HEK293 (cell line): Measurements from ENCODE around the gene RTP3.

Experiments used
- CTCF ChIA-PET: fragments of 350-600 bp; formaldehyde crosslinking; extraction: SDS; loops from one replicate; lab custom pipeline; 2021; ENCODE audit warnings: antibody characterized with exemption; lab: Yijun Ruan, JAX
- POLR2A ChIA-PET: fragments of 300-600 bp; formaldehyde crosslinking; extraction: SDS; loops from one replicate; lab custom pipeline; 2020; ENCODE audit warnings: antibody characterized with exemption, inconsistent platforms; lab: Yijun Ruan, JAX
- H3K27ac ChIP-seq: fragments of 200-500 bp; sonication (Bioruptor generic); 2 replicates; pipeline ENCODE4 v1.5.1; 2014; ENCODE audit warnings: low read depth, low read length, control low read depth, inconsistent platforms; ENCODE audit errors: extremely low read depth
- H3K36me3 ChIP-seq, 2 experiments: fragments of 200-500 bp in 1 of 2; sonication (Bioruptor generic) in 1 of 2; 1 replicate in 1 of 2; 2 replicates in 1 of 2; pipeline ENCODE4 v1.5.1; 2014 to 2017; ENCODE audit warnings: inconsistent platforms in 2 of 2, low read length in 2 of 2; ENCODE audit not compliant: control insufficient read depth in 2 of 2, insufficient read depth in 1 of 2
- H3K4me1 ChIP-seq: fragments of 200-500 bp; sonication (Bioruptor generic); 2 replicates; pipeline ENCODE4 v1.5.1; 2014; ENCODE audit warnings: mild to moderate bottlenecking, low read length, inconsistent platforms; ENCODE audit not compliant: control insufficient read depth, insufficient read depth
- H3K4me3 ChIP-seq: 2 replicates; pipeline ENCODE4 v1.5.1; 2011; ENCODE audit warnings: low read depth, mild to moderate bottlenecking, control low read depth, low read length, moderate library complexity
- H3K9me3 ChIP-seq: fragments of 200-500 bp; sonication (Bioruptor generic); 2 replicates; pipeline ENCODE4 v1.5.1; 2014; ENCODE audit warnings: low read depth, low read length, inconsistent platforms; ENCODE audit not compliant: control insufficient read depth, insufficient read depth
- HOXC10 ChIP-seq: sonication (generic); formaldehyde crosslinking; IDR thresholded peaks from 2 replicates; pipeline ENCODE4 v1.8.1; 2023; ENCODE audit warnings: mild to moderate bottlenecking, missing genetic modification reagents
- HOXD13 ChIP-seq: sonication (generic); formaldehyde crosslinking; IDR thresholded peaks from 2 replicates; pipeline ENCODE4 v1.8.0; 2022; ENCODE audit warnings: missing genetic modification reagents, borderline replicate concordance
- KLF10 ChIP-seq: fragments of 450-650 bp; IDR thresholded peaks from 2 replicates; pipeline ENCODE4 v1.5.1; 2018; ENCODE audit warnings: missing biosample characterization, mild to moderate bottlenecking, missing genetic modification characterization
- PRDM1 ChIP-seq: fragments of 450-650 bp; formaldehyde crosslinking; IDR thresholded peaks from 2 replicates; pipeline ENCODE4; 2016; ENCODE audit warnings: missing biosample characterization, missing genetic modification characterization
- SP7 ChIP-seq: fragments of 450-650 bp; formaldehyde crosslinking; IDR thresholded peaks from 2 replicates; pipeline ENCODE4 v1.5.1; 2016; ENCODE audit warnings: missing biosample characterization, missing genetic modification characterization
- ZBTB17 ChIP-seq: fragments of 450-650 bp; formaldehyde crosslinking; IDR thresholded peaks from 2 replicates; pipeline ENCODE4 v1.5.1; 2016; ENCODE audit warnings: missing biosample characterization, missing genetic modification characterization
- ZIC2 ChIP-seq: fragments of 450-650 bp; formaldehyde crosslinking; IDR thresholded peaks from 2 replicates; pipeline ENCODE4 v1.5.1; 2016; ENCODE audit warnings: missing biosample characterization, missing genetic modification characterization
- ZNF112 ChIP-seq: fragments of 450-650 bp; formaldehyde crosslinking; IDR thresholded peaks from 2 replicates; pipeline ENCODE4 v1.5.0; 2017; ENCODE audit warnings: missing biosample characterization, missing genetic modification characterization
- ZNF138 ChIP-seq: fragments of 450-650 bp; formaldehyde crosslinking; IDR thresholded peaks from 2 replicates; pipeline ENCODE4 v1.5.1; 2016; ENCODE audit warnings: missing biosample characterization, missing genetic modification characterization, borderline replicate concordance
- ZNF2 ChIP-seq: fragments of 450-650 bp; formaldehyde crosslinking; IDR thresholded peaks from 2 replicates; pipeline ENCODE4 v1.5.1; 2016; ENCODE audit warnings: missing biosample characterization, missing genetic modification characterization
- ZNF510 ChIP-seq: fragments of 450-650 bp; formaldehyde crosslinking; IDR thresholded peaks from 2 replicates; pipeline ENCODE4 v1.5.1; 2018; ENCODE audit warnings: mild to moderate bottlenecking, missing genetic modification characterization, missing biosample characterization; ENCODE audit not compliant: insufficient replicate concordance
- ZSCAN16 ChIP-seq: fragments of 450-650 bp; formaldehyde crosslinking; IDR thresholded peaks from 2 replicates; pipeline ENCODE4 v1.5.1; 2016; ENCODE audit warnings: missing biosample characterization, missing genetic modification characterization
- ZSCAN30 ChIP-seq: fragments of 450-650 bp; IDR thresholded peaks from 2 replicates; pipeline ENCODE4 v1.5.1; 2018; ENCODE audit warnings: missing biosample characterization, mild to moderate bottlenecking, missing genetic modification characterization, moderate library complexity
- ZXDB ChIP-seq: fragments of 450-650 bp; formaldehyde crosslinking; IDR thresholded peaks from 2 replicates; pipeline ENCODE4 v1.5.1; 2016; ENCODE audit warnings: missing biosample characterization, missing genetic modification characterization
- TF ChIP-seq, protein P1 (sequence below): fragments of 450-650 bp; formaldehyde crosslinking; IDR thresholded peaks from 2 replicates; pipeline ENCODE4 v1.5.1; 2016; ENCODE audit warnings: missing biosample characterization, missing genetic modification characterization, low read depth
- TF ChIP-seq, protein P2 (sequence below): fragments of 450-650 bp; formaldehyde crosslinking; IDR thresholded peaks from 2 replicates; pipeline ENCODE4; 2016; ENCODE audit warnings: missing biosample characterization, missing genetic modification characterization
- TF ChIP-seq, protein P3 (sequence below): fragments of 450-650 bp; formaldehyde crosslinking; IDR thresholded peaks from 2 replicates; pipeline ENCODE4 v1.5.1; 2016; ENCODE audit warnings: missing biosample characterization, missing genetic modification characterization

The RTP3 gene

DNA sequence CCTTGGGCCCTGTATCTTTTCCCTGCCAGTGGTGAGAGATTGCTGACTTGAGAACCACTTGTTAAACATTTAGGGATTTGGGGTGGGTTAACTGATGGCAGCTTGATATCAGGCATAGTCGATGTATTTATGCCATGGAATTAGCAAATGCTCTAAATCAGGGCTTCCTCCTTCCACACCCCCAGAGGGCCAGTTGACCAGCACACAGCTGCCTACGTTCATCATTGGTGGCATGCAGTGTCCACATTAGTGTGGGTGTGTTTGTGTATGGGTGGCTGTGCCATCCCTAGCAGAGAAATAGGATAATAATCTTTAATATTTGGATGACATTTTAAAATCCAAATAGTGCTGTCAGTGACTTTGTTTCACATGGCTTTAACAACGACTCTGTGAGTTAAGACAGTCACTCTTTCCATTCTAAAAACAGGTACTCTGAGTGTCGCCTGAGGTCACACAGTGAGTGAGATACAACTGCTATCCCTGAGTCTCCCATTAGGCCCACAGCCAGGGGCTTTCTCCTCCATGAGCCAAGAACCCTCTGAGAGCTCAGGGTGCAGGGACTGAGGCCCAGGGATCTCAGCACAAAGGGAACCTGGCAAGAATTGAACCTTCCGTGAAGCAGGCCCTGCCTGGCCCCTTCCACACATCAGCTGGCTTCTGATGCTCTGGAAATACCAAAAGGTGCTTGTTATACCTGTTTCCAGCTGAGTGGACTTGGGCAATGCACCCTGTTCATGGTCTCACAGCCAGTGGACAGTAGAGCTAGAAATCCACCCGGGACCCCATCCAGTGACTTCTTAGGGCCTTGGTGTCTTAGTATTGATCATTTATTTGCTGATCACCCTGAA, 28.8 kb upstream of the RTP3 start:
- H3K9me3 ChIP-seq: no peaks in the 10 kb centered on the region
- no peaks in the 10 kb centered on the region for H3K36me3 ChIP-seq
- H3K27ac ChIP-seq: no peak overlapping the region
- no peak for TF ChIP-seq PRDM1
- no peak for TF ChIP-seq ZXDB (tag by site-specific recombination)
- TF ChIP-seq, protein P1, sequence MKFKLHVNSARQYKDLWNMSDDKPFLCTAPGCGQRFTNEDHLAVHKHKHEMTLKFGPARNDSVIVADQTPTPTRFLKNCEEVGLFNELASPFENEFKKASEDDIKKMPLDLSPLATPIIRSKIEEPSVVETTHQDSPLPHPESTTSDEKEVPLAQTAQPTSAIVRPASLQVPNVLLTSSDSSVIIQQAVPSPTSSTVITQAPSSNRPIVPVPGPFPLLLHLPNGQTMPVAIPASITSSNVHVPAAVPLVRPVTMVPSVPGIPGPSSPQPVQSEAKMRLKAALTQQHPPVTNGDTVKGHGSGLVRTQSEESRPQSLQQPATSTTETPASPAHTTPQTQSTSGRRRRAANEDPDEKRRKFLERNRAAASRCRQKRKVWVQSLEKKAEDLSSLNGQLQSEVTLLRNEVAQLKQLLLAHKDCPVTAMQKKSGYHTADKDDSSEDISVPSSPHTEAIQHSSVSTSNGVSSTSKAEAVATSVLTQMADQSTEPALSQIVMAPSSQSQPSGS (tag by site-specific recombination): no peak
- TF ChIP-seq ZSCAN30: no peak
- TF ChIP-seq, protein P2, sequence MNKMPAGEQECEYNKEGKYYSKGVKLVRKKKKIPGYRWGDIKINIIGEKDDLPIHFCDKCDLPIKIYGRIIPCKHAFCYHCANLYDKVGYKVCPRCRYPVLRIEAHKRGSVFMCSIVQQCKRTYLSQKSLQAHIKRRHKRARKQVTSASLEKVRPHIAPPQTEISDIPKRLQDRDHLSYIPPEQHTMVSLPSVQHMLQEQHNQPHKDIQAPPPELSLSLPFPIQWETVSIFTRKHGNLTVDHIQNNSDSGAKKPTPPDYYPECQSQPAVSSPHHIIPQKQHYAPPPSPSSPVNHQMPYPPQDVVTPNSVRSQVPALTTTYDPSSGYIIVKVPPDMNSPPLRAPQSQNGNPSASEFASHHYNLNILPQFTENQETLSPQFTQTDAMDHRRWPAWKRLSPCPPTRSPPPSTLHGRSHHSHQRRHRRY: no peak
- TF ChIP-seq KLF10: no peak
- no peak for TF ChIP-seq ZNF510 (tag by site-specific recombination)
- no peaks in the 10 kb centered on the region for H3K4me1 ChIP-seq
- CTCF ChIA-PET: interaction anchor here (1.6 to 1.8 kb wide), 2 partner anchors 19 to 20 kb away, joined by 6 to 10 read pairs; no protein-coding TSS in a partner anchor
- H3K4me3 ChIP-seq: no peak overlapping the region
- POLR2A ChIA-PET: no interaction called here

DNA sequence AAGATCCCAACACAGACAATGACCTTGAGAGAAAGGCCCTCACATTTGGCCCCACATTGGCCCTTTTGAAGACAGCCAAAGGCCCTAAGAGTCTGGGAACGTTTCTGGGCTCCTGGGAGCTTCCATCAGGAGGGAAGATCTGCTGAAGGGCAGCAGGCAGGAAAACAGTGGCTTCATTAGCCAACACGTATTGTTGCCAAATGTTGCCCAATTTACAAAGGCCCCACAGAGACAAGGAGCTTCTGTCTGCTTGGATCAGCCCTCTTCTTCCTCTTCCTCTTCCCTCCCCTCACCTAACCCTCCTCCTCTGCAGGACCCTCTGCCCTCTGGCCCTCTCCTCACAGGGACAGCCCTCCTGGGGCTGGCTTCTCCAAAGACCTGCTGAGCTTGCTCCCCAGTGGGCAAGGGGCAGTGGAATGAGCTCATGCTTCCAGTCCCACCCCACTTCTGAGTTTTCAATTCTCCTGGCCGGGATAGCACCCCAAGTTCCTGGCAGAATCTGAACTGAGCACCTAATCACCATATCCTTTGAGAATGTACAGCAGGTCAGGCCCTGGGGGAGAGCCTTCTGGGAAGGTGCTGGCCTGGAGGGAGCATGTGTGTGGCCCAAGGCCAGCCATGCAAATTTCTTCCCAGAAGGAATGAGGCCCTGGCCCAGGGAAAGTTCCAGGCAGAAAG, 28.0 kb upstream of the RTP3 start:
- Histone ChIP-seq H3K36me3 (no peaks in the 10 kb centered on the region), H3K27ac (no peak overlapping the region), H3K4me1 (no peaks in the 10 kb centered on the region), H3K4me3 (no peak overlapping the region), H3K9me3 (no peaks in the 10 kb centered on the region)
- TF ChIP-seq ZIC2 (tag by site-specific recombination): peak; percentile 56; the same call in 1 of the 2 replicates
- TF ChIP-seq ZNF2 (tag by site-specific recombination): no peak
- ChIA-PET CTCF (interaction anchor here (0.7 to 1.6 kb wide), 2 partner anchors 20 to 465 kb away, joined by 3 to 6 read pairs; no protein-coding TSS in a partner anchor), POLR2A (no interaction called here)

DNA sequence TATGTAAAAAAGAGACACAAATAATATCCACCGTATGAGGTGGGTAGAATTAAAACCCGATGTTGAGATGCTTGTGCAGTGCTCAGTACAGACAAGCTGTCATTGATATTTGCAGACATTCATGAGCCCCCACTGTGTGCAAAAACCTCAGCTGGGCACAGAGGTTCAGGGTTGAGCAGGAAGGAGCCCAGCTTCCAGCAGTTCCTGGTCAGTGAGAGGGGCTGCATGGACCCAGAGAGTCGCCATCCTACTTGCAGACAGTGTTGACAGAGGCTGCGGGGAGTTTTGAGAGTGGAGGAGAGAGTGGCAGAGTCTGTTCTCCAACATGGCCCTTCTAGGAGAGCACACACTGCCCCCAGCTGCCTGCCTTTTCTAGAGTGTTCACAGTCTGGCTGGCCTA, 26.9 kb upstream of the RTP3 start:
- TF ChIP-seq ZNF112 (tag by site-specific recombination): no peak
- no peak for TF ChIP-seq ZSCAN16
- no peak for TF ChIP-seq ZNF138 (tag by site-specific recombination)
- no peak for TF ChIP-seq ZBTB17 (tag by site-specific recombination)
- TF ChIP-seq SP7 (tag by site-specific recombination): no peak
- no peak for TF ChIP-seq HOXD13 (CRISPR knock-in tag)
- TF ChIP-seq, protein P3, sequence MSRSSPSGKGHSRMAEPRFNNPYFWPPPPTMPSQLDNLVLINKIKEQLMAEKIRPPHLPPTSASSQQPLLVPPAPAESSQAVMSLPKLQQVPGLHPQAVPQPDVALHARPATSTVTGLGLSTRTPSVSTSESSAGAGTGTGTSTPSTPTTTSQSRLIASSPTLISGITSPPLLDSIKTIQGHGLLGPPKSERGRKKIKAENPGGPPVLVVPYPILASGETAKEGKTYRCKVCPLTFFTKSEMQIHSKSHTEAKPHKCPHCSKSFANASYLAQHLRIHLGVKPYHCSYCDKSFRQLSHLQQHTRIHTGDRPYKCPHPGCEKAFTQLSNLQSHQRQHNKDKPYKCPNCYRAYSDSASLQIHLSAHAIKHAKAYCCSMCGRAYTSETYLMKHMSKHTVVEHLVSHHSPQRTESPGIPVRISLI (tag by site-specific recombination): no peak
- TF ChIP-seq HOXC10 (CRISPR knock-in tag): no peak
- TF ChIP-seq, all 188 proteins: peak for 0
- Histone ChIP-seq H3K4me1 (no peaks in the 10 kb centered on the region), H3K9me3 (no peaks in the 10 kb centered on the region), H3K4me3 (no peak overlapping the region), H3K36me3 (no peaks in the 10 kb centered on the region), H3K27ac (no peak overlapping the region)
- CTCF ChIA-PET: no interaction called here
- POLR2A ChIA-PET: no interaction called here
